Measurements from ENCODE around the gene NUP58. TPM values are rescaled to one million over a fixed set of nuclear protein-coding genes. Genes with fewer than 3 reads are reported as not detected.
A peak's percentile ranks its signal among the peaks of the same experiment; 100 is the strongest.

The NUP58 gene
- total and polyA plus RNA-seq, 9 of the 15 experiments (the other 6 are each of a cell fraction or from before 2014, with no cell fraction given): 12.5 to 98.0 (median 42.6) TPM

DNA sequence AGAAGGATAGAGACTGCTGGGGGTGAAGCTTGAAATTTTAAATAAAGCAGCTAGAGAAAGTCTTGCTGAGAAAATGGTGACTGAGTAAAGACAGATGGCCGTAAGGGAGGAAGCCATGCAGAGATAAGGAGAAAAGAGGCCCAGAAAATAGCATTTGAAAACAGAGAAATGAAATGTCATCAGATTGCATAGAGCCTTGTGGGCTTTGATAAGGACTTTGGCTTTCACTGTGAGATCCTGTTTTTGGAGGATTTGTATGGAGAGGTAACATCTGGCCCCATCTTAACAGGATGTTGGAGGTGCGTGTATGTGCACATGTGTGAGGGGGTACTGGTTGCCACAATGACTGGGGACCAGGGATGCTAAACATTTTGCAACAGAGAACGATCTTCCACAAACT, 50.8 kb downstream of the NUP58 start (continued):
- TF ChIP-seq MEF2A (IDR thresholded peaks at IDR 0.05; ENCODE audit: control insufficient read depth, low read depth, low read length): 0 out of 2 replicates have a peak, but pooled peaks have one; percentile 49
- TF ChIP-seq XRCC3 (IDR thresholded peaks at IDR 0.05): no peak
- peak; percentile 93 for TF ChIP-seq SOX6 (IDR thresholded peaks at IDR 0.05)
- TF ChIP-seq L3MBTL2 (IDR thresholded peaks at IDR 0.05): 0 out of 2 replicates have a peak, but pooled peaks have one; percentile 35
- TF ChIP-seq BCLAF1 (IDR thresholded peaks at IDR 0.05; ENCODE audit: borderline replicate concordance in 1 of 2, control insufficient read depth in 1 of 2, low read depth in 2 of 2, low read length in 1 of 2): peak in 1 of 2 experiments; percentile 49; a peak in 1 of 4 replicates
- peak; percentile 95 for TF ChIP-seq NFIC (IDR thresholded peaks at IDR 0.05)
- TF ChIP-seq POLR2AphosphoS2 (IDR thresholded peaks at IDR 0.05; ENCODE audit: low read length): no peak
- peak; percentile 89 for TF ChIP-seq NBN (IDR thresholded peaks at IDR 0.05; ENCODE audit: low read depth)
- TF ChIP-seq ZNF717 (CRISPR knock-in tag; IDR thresholded peaks at IDR 0.05): no peak
- TF ChIP-seq DPF2 (IDR thresholded peaks at IDR 0.05): peak; percentile 98
- peak; percentile 72; the same call in 1 of the 2 replicates for TF ChIP-seq ZKSCAN8 (CRISPR knock-in tag; IDR thresholded peaks at IDR 0.05)
- TF ChIP-seq TAL1 (IDR thresholded peaks at IDR 0.05): peak; percentile 98
- peak; percentile 45; the same call in 1 of the 2 replicates for TF ChIP-seq ZNF274 (IDR thresholded peaks at IDR 0.05; ENCODE audit: borderline replicate concordance, low read depth, low read length)
- TF ChIP-seq, protein P1, sequence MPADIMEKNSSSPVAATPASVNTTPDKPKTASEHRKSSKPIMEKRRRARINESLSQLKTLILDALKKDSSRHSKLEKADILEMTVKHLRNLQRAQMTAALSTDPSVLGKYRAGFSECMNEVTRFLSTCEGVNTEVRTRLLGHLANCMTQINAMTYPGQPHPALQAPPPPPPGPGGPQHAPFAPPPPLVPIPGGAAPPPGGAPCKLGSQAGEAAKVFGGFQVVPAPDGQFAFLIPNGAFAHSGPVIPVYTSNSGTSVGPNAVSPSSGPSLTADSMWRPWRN (IDR thresholded peaks at IDR 0.05; ENCODE audit: low read depth): peak; percentile 77
- peak; percentile 67 to 74 for TF ChIP-seq NCOA2 (IDR thresholded peaks at IDR 0.05; ENCODE audit: partially characterized antibody in 2 of 2)
- peak; percentile 84 for TF ChIP-seq CCNT2 (IDR thresholded peaks at IDR 0.05; ENCODE audit: borderline replicate concordance, extremely low read depth, insufficient read length, low read depth, low read length)
- TF ChIP-seq ZFPM2 (CRISPR knock-in tag; IDR thresholded peaks at IDR 0.05): no peak
- 0 out of 2 replicates have a peak, but pooled peaks have one; percentile 43 for TF ChIP-seq BACH1 (tag; IDR thresholded peaks at IDR 0.05)
- TF ChIP-seq FOXK2 (conservative IDR thresholded peaks at IDR 0.05 in 1 of 2, IDR thresholded peaks at IDR 0.05 in 1 of 2; ENCODE audit: low read depth in 2 of 2): peak; percentile 43 to 50; a peak in 2 of 4 replicates
- peak; percentile 86 for TF ChIP-seq ZNF316 (IDR thresholded peaks at IDR 0.05)
- TF ChIP-seq KDM1A (IDR thresholded peaks at IDR 0.05): peak; percentile 97
- TF ChIP-seq PKNOX1 (IDR thresholded peaks at IDR 0.05): peak; percentile 71
- TF ChIP-seq GATAD2A (IDR thresholded peaks at IDR 0.05): peak; percentile 48; the same call in 1 of the 2 replicates
- no peak for TF ChIP-seq LARP7 (IDR thresholded peaks at IDR 0.05)
